Osteocyte (in vitro differentiated cells): ENCODE data around the gene COPZ1. TPM values are rescaled to one million over a fixed set of nuclear protein-coding genes. Genes with fewer than 3 reads are reported as not detected.
A peak's percentile ranks its signal among the peaks of the same experiment; 100 is the strongest.

Experiments
- DNase-seq: peaks from one replicate; pipeline ENCODE4 v3.0.0; 2021; ENCODE audit warnings: mixed read lengths; ENCODE audit not compliant: unreplicated experiment; ENCODE audit errors: extremely low spot score
- H3K27ac Mint-ChIP-seq: one replicate; pipeline ENCODE4 v1.8.0; 2021; ENCODE audit warnings: mild to moderate bottlenecking, mixed read lengths; ENCODE audit not compliant: unreplicated experiment
- H3K27me3 Mint-ChIP-seq: one replicate; pipeline ENCODE4 v1.8.0; 2021; ENCODE audit warnings: mixed read lengths; ENCODE audit not compliant: unreplicated experiment
- H3K36me3 Mint-ChIP-seq: one replicate; pipeline ENCODE4 v1.8.0; 2021; ENCODE audit warnings: mixed read lengths; ENCODE audit not compliant: unreplicated experiment
- H3K4me1 Mint-ChIP-seq: one replicate; pipeline ENCODE4 v1.8.0; 2021; ENCODE audit warnings: mixed read lengths; ENCODE audit not compliant: unreplicated experiment
- H3K4me3 Mint-ChIP-seq: one replicate; pipeline ENCODE4 v1.8.0; 2021; ENCODE audit warnings: mild to moderate bottlenecking, moderate library complexity, mixed read lengths; ENCODE audit not compliant: unreplicated experiment
- H3K9me3 Mint-ChIP-seq: one replicate; pipeline ENCODE4 v1.8.0; 2021; ENCODE audit warnings: mixed read lengths; ENCODE audit not compliant: unreplicated experiment
- total RNA-seq: library from RNA; stranded (reverse); gene quantifications from 2 replicates; pipeline ENCODE4 v1.2.1, GENCODE V29; 2021
- TF ChIP-seq, protein P1 (sequence below): fragments of 200-600 bp; sonication (generic); IDR thresholded peaks from 2 replicates; pipeline ENCODE4 v1.5.0; 2021; ENCODE audit warnings: antibody characterized with exemption, mild to moderate bottlenecking, moderate library complexity

The COPZ1 gene
- total RNA-seq, 1 donor from 2014 or later, result 136 TPM

DNA sequence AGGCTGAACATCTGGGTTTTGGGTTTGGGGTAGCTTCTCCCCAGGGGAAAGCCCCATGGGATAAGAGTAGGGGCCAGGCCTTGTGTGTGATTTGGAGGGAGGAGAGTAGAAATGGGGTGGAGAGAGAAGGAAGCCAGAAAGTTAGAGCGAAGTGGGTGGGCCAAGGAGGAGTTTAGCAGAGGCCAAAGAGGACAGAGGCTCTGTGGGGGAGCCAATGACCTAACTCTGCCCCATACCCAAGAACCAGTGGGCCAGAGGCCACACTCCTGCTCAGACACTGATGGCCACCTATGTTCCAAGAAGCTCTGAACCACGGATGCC lies 50.3 kb downstream of the COPZ1 start:
- peak overlapping the region; percentile 14 for H3K4me3 Mint-ChIP-seq
- DNase-seq, result no peak
- TF ChIP-seq, protein P1, sequence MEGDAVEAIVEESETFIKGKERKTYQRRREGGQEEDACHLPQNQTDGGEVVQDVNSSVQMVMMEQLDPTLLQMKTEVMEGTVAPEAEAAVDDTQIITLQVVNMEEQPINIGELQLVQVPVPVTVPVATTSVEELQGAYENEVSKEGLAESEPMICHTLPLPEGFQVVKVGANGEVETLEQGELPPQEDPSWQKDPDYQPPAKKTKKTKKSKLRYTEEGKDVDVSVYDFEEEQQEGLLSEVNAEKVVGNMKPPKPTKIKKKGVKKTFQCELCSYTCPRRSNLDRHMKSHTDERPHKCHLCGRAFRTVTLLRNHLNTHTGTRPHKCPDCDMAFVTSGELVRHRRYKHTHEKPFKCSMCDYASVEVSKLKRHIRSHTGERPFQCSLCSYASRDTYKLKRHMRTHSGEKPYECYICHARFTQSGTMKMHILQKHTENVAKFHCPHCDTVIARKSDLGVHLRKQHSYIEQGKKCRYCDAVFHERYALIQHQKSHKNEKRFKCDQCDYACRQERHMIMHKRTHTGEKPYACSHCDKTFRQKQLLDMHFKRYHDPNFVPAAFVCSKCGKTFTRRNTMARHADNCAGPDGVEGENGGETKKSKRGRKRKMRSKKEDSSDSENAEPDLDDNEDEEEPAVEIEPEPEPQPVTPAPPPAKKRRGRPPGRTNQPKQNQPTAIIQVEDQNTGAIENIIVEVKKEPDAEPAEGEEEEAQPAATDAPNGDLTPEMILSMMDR, result no peak
- H3K27me3 Mint-ChIP-seq, result no peaks in the 10 kb centered on the region
- H3K9me3 Mint-ChIP-seq, result no peaks in the 10 kb centered on the region
- H3K4me1 Mint-ChIP-seq, result peaks cover 87% of the 10 kb centered on the region
- no peaks in the 10 kb centered on the region for H3K36me3 Mint-ChIP-seq
- peak overlapping the region; percentile 87 for H3K27ac Mint-ChIP-seq

- Mint-ChIP-seq H3K27ac (peak overlapping the region; percentile 32), H3K4me1 (peaks cover 73% of the 10 kb centered on the region), H3K27me3 (no peaks in the 10 kb centered on the region), H3K4me3 (peak overlapping the region; percentile 3), H3K36me3 (no peaks in the 10 kb centered on the region), H3K9me3 (no peaks in the 10 kb centered on the region)
- TF ChIP-seq, protein P1, result no peak
- no peak for DNase-seq
Measured at GRCh38 chr12:54376596-54376995, 51.7 kb downstream of the COPZ1 start.

DNA sequence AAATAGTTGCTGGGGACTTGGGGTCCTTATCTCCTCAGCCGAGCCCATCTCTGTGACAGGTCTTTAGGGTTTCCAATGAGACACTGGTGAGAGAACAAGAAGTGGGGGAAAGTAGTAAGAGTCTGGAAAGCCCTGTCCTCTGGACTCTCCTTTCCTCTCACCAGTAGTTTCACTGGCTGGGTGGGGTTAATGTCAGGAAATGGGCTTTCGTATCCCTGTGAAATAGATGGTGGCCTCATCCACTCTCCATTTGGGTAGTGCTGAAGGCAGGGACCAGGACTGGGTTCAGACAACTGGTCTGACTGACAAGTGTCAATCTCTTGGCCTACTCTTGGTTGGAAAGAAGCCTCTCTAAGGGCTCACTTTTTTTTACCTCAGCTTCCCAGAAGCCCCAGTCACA lies 52.1 kb downstream of the COPZ1 start:
- Mint-ChIP-seq H3K36me3 (no peaks in the 10 kb centered on the region), H3K4me1 (peaks cover 69% of the 10 kb centered on the region), H3K27ac (peak overlapping the region; percentile 4), H3K4me3 (peak overlapping the region; percentile 35), H3K27me3 (no peaks in the 10 kb centered on the region), H3K9me3 (no peaks in the 10 kb centered on the region)
- no peak for DNase-seq
- TF ChIP-seq, protein P1, result no peak

DNA sequence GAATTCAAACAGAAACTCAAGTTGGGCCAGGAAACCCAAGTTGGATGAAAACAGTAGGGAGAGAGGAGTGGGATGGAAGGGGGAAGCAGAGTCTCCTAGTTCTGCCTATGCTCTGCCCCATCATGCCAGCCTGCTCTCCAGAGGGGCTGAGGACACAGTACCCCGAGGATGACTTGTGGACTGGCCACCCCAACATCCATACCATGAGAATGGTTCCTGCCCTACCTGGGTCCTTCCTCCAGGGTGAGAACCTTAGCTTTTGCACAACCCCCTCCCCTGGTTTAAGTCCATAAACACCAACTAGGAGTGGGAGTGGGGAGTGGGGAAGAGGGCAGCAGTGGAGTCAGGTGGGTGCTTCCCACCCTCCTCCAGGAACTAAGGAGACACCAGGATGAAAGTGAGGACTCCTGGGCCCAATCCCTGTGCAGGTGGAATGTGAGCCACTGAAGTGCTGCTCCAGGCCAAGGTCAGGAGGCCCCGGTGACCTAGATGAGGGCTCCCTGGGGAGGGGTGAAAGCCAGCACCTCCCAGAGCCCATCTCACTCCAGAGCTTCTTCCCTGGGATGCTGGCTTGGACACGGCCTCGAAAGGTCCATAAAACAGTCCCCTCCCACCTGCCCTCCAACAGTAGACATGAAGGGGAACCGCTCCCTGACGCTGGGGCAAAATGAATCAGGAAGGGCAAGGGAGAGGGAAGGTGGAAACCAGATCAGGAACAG lies 53.0 kb downstream of the COPZ1 start:
- H3K36me3 Mint-ChIP-seq, result no peaks in the 10 kb centered on the region
- TF ChIP-seq, protein P1, result no peak
- peak overlapping the region; percentile 76 for H3K4me3 Mint-ChIP-seq
- no peaks in the 10 kb centered on the region for H3K27me3 Mint-ChIP-seq
- H3K27ac Mint-ChIP-seq, result no peak overlapping the region
- H3K9me3 Mint-ChIP-seq, result no peaks in the 10 kb centered on the region
- H3K4me1 Mint-ChIP-seq, result peaks cover 59% of the 10 kb centered on the region
- DNase-seq, result no peak

- peak overlapping the region; percentile 84 for H3K4me3 Mint-ChIP-seq
- no peaks in the 10 kb centered on the region for H3K27me3 Mint-ChIP-seq
- TF ChIP-seq, protein P1, result no peak
- H3K9me3 Mint-ChIP-seq, result no peaks in the 10 kb centered on the region
- peak overlapping the region; percentile 79 for H3K27ac Mint-ChIP-seq
- peaks cover 50% of the 10 kb centered on the region for H3K4me1 Mint-ChIP-seq
- DNase-seq, result no peak
- H3K36me3 Mint-ChIP-seq, result no peaks in the 10 kb centered on the region
Measured at GRCh38 chr12:54378796-54379397, 54.0 kb downstream of the COPZ1 start.
